ENCODE data around the gene HYI. TPM values are rescaled to one million over a fixed set of nuclear protein-coding genes. Genes with fewer than 3 reads are reported as not detected.

The HYI gene
- polyA plus RNA-seq, 3 donors = 26.2 to 47.5 (median 41.8) TPM

DNA sequence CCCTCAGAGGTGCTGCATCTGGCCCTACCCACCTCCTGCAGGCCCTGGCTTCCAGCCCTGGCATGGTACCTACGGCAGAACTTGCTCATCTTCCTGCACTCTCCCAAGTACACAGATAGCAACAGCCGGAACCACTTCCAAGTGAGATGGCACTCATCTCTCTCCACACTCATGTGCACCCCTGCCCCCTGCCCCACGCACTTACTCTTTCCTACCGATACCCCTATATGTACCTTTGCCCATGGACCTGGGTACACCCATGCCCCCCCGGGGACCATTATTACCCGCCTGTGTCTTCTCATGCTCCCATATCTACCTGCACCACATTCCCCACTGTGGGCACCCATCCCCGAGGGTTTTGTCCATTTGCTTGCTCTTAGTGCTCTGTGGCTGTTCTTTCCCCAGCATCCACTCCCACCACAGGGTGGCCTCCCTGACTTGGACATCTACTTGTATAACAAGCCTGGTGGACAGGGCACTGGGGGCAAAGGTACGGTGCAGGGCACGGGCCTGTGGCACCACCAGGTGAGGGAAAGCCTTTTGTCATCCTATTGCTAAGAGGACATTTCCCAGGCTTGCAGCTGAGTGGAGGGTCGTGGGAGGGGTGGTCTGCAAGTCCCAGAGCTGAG lies 14.7 kb downstream of the HYI start:
- no peak for DNase-seq (ENCODE audit: extremely low read depth in 1 of 11, low read depth in 9 of 11, low spot score in 4 of 11)

DNA sequence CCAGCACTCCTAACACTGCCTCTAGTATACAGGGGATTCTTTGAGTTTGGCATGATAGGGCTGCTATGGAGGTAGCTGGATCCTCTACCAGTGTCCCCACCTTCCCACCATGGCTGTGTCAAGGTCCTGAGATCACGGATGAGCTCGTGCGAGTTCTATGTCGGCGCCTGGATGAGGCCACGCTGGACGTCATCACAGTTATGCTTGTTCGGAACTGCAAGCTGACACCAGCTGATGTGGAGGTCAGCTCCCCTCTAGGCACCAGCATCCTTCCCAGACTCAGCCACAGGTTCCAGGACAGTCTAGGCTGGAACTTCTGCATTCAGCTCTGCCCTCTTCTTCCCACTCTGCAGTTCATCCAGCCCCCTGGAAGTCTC lies 15.2 kb downstream of the HYI start:
- DNase-seq (ENCODE audit: extremely low read depth in 1 of 11, low read depth in 9 of 11, low spot score in 4 of 11) = no peak

GRCh38 chr1:43438006-43438405 lies 15.7 kb downstream of the HYI start:
- no peak for DNase-seq (ENCODE audit: extremely low read depth in 1 of 11, low read depth in 9 of 11, low spot score in 4 of 11)

DNA sequence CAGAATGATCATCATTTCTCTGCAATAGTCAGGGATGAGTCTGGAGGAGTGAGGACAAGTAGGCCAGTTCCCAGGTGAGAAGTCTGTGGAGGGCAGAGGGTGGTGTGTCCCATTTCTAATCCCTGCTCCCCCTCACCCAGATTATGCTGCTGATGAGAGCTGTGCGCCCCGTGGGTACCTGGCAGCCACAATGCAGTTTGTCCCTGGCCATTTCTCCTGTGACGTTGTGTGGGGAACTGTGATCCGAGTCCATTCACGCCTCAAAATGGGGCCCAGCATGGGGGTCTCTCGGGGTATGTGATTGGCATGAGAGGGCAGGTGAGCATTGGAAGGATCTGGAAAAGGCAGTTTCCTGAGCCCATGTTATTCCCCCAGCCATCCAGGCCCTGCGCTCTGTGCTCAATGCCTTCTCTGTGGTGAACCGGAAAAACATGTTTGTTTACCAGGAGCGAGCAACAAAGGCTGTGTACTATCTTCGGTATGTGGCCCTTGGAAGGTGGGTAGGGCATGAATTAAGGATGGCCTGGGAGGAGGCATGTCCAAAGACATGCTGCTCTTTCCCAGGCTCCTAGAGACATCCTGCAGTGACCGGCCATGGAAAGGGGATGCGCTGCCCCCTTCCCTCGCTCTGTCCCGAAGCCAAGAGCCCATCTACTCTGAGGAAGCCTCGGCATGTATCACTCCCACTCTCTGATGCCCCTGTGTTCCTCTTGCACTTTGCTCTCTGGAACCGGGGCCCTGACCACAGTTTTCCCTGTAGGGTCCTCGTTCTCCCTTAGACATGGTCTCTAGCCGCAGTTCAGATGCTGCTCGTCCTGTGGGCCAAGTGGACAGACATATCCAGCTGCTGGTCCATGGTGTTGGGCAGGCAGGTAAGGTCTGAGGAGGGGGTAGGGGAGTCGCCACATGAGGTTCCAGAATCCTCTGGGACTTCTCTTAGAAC lies 16.4 kb downstream of the HYI start:
- no peak for DNase-seq (ENCODE audit: extremely low read depth in 1 of 11, low read depth in 9 of 11, low spot score in 4 of 11)

DNA sequence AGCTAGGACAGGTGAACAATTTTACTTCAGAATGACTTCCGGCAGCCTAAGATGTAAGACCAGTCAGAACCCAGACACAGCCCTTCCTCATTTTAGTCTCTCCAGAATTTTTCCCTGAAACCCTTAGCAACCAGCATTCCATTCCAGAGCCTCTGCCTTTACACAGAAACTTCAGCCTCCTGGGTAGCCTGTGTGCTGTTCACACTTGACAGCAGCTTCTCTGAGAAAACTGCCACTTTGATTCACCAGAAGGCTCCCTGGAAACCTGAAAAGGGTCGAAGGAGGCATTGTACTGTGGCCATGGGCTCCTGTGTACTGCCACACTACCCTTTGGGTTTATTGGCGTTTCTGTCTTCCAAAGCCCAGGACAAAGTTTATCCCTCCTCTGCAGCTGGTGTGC lies 17.4 kb downstream of the HYI start:
- DNase-seq (ENCODE audit: extremely low read depth in 1 of 11, low read depth in 9 of 11, low spot score in 4 of 11) = no peak

DNA sequence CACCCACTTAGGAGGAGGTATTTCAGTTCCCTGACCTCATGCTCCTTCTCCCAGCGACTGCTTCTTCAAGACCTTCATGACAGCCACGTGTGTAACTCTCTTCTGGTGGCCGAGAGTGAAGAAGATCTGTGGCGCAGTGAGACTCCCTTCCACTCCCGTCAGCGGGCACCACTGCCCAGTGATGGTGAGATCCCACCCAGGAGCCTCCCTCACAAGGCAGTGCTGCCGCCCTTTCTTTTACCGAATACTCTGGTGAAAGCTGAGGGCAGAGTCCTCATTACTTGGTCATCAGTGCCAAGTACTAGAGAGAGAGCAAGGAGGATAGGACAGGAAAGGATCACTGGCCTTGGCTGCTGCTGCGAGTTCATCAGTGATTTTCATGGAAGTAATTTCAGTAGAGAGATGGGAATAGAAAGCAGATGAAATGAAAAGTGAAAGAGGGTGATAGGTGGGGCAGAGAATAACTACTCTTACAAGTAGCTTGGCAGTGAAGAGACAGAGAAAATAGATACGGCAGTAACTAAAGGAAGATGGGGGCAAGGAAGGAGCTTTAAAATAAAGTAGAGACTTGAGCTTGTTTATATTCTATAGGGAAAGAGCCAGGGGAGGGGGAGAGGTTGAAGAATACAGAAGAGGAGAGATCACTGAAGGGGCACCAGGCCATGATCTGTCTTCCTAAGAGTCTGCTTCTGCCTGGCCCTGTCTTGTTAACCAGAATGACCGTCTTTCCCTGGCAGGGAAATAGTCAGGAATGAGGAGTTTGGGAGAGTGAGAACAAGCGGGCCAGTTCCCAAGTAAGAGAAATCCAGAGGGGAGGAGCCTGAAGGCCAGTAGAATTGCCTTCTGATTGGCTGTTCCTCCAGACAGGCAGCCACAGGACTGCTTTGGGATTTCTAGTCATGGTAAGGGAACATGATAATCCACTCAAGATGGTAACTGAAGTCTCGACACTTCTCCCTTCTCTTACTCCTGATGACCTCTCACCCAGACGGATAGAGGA lies 18.3 kb downstream of the HYI start:
- DNase-seq (ENCODE audit: extremely low read depth in 1 of 11, low read depth in 9 of 11, low spot score in 4 of 11) = no peak

- no peak for DNase-seq (ENCODE audit: extremely low read depth in 1 of 11, low read depth in 9 of 11, low spot score in 4 of 11)
Observed at GRCh38 chr1:43434256-43434655, 19.5 kb downstream of the HYI start.

DNA sequence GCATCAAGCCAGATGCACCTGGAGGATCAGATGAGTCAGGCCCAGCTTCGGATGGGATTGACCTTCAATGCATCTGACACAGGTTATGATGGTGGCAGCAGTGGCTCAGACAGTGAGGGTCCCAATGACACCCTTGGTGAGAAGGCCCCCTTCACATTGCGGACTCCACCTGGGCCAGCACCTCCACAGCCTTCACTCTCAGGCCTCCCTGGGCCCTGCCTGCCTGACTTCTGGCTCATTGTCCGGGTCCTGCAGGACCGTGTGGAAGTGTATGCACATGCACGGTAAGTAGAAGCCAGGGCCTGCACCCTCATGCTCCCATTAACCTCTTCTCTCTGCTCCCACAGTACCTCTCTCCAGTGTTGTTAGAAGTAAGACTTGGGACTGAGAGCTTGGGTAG lies 20.8 kb downstream of the HYI start:
- no peak for DNase-seq (ENCODE audit: extremely low read depth in 1 of 11, low read depth in 9 of 11, low spot score in 4 of 11)

DNA sequence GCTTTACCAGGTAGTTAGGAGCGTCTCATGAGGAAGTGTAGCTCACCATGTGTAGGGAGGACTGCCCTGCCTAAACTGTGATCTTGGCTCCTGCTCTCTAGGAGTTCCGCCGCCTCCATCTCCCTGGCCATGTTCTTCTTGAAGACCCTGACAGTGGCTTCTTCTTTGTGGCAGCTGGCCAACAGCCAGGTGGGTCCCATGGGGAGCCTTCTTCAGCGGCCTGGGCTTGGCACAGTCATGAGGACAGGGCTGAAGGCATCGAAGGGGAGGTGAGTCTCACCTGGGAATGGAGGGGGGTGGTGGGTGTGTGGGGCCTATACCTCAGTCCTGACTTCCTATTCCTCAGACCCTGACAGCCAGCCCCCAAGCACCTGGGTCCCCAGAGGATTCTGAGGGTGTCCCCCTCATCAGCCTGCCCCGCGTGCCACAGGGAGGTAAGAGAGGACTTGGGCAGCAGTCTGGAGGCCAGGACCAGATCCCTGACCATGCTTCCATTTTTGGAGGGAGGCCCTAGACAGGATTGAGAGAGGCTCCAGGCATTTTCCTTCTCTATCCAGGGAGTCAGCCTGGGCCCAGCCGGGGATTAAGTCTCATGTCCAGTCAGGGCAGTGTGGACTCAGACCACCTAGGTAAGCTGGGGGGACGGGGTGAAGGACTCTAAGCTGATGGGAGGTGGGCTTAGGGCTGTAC lies 21.4 kb downstream of the HYI start:
- DNase-seq (ENCODE audit: extremely low read depth in 1 of 11, low read depth in 9 of 11, low spot score in 4 of 11) = no peak

DNA sequence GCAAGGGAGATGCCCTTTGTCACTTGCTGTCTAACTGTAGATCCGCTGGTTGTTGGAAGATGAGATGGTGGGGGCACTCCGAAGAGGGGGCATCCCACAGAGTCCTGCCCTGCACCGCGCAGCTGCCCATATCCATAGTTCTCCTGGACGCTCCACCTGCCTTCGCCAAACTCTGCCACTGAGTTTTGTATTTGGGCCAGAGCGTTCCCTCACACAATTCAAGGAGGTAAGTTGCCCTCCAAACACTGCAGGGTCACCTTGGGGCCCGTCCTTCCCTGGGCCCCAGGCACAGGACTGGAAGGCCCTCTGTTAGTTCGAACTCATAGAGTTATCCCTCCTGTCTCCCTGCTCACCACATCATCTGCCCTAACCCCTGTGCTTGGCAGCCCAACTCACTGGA lies 22.1 kb downstream of the HYI start:
- DNase-seq (ENCODE audit: extremely low read depth in 1 of 11, low read depth in 9 of 11, low spot score in 4 of 11) = no peak

- no peak for DNase-seq (ENCODE audit: extremely low read depth in 1 of 11, low read depth in 9 of 11, low spot score in 4 of 11)
Observed at GRCh38 chr1:43430831-43431230, 22.9 kb downstream of the HYI start.

- no peak for DNase-seq (ENCODE audit: extremely low read depth in 1 of 11, low read depth in 9 of 11, low spot score in 4 of 11)
Observed at GRCh38 chr1:43427941-43428340, 25.8 kb downstream of the HYI start.

GRCh38 chr1:43427524-43427923 lies 26.2 kb downstream of the HYI start:
- no peak for DNase-seq (ENCODE audit: extremely low read depth in 1 of 11, low read depth in 9 of 11, low spot score in 4 of 11)

DNA sequence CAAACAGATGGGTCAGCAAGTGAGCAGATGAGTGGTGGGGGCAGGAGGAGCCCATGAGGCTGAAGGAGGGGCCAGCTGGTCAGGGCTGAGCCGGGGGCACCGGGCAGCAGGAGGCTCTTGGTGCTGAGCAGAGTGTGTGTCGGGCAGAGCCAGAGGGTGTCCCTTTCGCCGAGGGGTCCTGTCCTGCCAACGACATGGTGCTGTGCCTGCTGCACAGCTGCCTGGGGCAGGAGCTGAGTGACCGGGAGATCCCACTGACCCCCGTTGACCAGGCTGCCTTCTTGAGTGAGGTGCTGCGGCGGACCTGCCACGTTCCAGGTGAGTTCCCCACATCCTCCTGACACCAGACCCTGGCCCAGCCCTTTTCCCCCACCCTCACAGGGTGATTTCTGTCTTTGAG lies 27.5 kb downstream of the HYI start:
- DNase-seq (ENCODE audit: extremely low read depth in 1 of 11, low read depth in 9 of 11, low spot score in 4 of 11) = no peak

- no peak for DNase-seq (ENCODE audit: extremely low read depth in 1 of 11, low read depth in 9 of 11, low spot score in 4 of 11)
Observed at GRCh38 chr1:43425045-43425444, 28.7 kb downstream of the HYI start.

DNA sequence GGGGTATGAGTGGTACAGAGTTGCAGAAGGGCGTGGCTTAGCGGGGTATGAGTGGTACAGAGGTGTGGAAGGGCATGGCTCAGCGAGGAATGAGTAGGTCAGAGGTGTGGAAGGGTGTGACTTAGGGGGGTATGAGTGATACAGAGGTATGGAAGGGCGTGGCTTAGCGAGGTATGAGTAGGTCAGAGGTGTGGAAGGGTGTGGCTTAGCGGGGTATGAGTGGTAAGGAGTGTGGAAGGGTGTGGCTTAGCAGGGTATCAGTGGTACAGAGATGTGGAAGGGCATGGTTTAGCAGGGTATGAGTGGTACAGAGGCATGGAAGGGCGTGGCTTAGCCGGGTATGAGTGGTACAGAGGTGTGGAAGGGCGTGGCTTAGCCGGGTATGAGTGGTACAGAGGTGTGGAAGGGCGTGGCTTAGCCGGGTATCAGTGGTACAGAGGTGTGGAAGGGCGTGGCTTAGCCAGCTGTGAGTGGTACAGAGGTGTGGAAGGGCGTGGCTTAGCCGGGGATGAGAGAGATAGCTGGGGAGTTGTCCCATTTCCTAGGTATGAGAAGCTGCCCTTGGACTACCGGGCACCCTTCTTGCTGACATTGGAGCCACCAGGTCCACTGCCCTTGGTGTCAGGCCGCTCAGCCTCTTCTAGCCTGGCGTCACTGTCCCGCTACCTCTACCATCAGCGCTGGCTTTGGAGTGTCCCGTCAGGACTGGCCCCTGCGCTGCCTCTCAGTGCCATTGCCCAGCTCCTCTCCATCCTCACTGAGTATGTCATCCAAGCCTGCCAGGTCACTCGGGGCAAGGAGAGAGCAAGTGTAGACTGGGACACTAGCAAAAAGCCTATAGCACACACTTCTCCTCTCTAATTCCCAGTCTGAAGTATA lies 29.8 kb downstream of the HYI start:
- no peak for DNase-seq (ENCODE audit: extremely low read depth in 1 of 11, low read depth in 9 of 11, low spot score in 4 of 11)

DNA sequence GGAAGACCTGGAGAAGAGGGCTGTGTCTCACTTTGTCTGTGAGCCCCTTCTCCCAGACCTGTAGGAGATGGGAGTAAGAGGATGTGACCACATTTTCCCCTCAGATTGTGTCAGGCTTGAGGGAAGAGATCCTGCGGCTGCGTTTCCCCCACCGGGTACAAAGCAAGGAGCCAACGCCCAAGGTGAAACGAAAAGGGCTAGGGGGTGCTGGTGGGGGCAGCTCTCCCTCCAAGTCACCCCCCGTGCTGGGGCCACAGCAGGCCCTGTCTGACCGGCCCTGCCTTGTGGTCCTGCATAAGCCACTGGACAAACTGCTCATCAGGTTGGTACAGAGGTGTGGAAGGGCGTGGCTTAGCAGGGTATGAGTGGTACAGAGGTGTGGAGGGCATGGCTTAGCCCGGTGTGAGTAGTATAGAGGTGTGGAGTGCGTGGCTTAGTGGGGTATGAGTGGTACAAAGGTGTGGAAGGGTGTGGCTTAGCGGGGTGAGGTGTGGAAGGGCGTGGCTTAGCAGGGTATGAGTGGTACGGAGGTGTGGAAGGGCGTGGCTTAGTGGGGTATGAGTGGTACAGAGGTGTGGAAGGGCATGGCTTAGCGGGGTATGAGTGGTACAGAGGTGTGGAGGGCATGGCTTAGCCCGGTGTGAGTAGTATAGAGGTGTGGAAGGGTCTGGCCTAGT lies 30.6 kb downstream of the HYI start:
- DNase-seq (ENCODE audit: extremely low read depth in 1 of 11, low read depth in 9 of 11, low spot score in 4 of 11) = no peak

All from renal cortex interstitium (tissue), 11 donors.